Measurements from ENCODE around the gene C14orf119. TPM values are rescaled to one million over a fixed set of nuclear protein-coding genes. Genes with fewer than 3 reads are reported as not detected.

C14orf119 gene
- total RNA-seq, 1 experiment from 2014 or later, result 46.8 TPM

- TF ChIP-seq, protein P1, sequence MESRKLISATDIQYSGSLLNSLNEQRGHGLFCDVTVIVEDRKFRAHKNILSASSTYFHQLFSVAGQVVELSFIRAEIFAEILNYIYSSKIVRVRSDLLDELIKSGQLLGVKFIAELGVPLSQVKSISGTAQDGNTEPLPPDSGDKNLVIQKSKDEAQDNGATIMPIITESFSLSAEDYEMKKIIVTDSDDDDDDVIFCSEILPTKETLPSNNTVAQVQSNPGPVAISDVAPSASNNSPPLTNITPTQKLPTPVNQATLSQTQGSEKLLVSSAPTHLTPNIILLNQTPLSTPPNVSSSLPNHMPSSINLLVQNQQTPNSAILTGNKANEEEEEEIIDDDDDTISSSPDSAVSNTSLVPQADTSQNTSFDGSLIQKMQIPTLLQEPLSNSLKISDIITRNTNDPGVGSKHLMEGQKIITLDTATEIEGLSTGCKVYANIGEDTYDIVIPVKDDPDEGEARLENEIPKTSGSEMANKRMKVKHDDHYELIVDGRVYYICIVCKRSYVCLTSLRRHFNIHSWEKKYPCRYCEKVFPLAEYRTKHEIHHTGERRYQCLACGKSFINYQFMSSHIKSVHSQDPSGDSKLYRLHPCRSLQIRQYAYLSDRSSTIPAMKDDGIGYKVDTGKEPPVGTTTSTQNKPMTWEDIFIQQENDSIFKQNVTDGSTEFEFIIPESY (IDR thresholded peaks at IDR 0.05; ENCODE audit: extremely low read depth, insufficient replicate concordance, low read length), result no peak
- TF ChIP-seq, protein P2, sequence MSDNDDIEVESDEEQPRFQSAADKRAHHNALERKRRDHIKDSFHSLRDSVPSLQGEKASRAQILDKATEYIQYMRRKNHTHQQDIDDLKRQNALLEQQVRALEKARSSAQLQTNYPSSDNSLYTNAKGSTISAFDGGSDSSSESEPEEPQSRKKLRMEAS (IDR thresholded peaks at IDR 0.05), result no peak
- TF ChIP-seq EZH2phosphoT487 (IDR thresholded peaks at IDR 0.05; ENCODE audit: borderline replicate concordance), result no peak
Observed at GRCh38 chr14:23099212-23099861, 4.0 kb downstream of the C14orf119 start (continued).

- Histone ChIP-seq H3K27me3 (ENCODE audit: insufficient read depth, low read length) (no peaks in the 10 kb centered on the region; the same call in 1 of the 2 replicates), H3K79me2 (ENCODE audit: insufficient read depth, low read length) (peaks cover 29% of the 10 kb centered on the region), H3K36me3 (ENCODE audit: control insufficient read depth in 1 of 2, insufficient read depth in 2 of 2, low read length in 2 of 2) (peaks cover 11 to 13% of the 10 kb centered on the region in 2 experiments), H3K27ac (ENCODE audit: low read depth, low read length) (no peak overlapping the region), H4K20me1 (ENCODE audit: insufficient read depth) (no peaks in the 10 kb centered on the region), H3K9me3 (ENCODE audit: control insufficient read depth in 1 of 2, insufficient read depth in 1 of 2, low read depth in 1 of 2, low read length in 2 of 2) (no peaks in the 10 kb centered on the region), H3K4me2 (ENCODE audit: low read length) (no peak overlapping the region), H3K9me2 (ENCODE audit: insufficient read depth) (no peaks in the 10 kb centered on the region), H3K4me3 (replicated peaks in 1 of 2; ENCODE audit: low read depth in 1 of 2, low read length in 2 of 2) (no peak overlapping the region), H2AFZ (ENCODE audit: low read depth, low read length, poor library complexity, severe bottlenecking) (no peak overlapping the region), H3K9ac (ENCODE audit: low read length) (no peak overlapping the region), H3K4me1 (ENCODE audit: control insufficient read depth in 1 of 2, insufficient read depth in 2 of 2, low read length in 2 of 2) (peaks cover 2 to 3% of the 10 kb centered on the region in 2 experiments; a peak in 2 of 4 replicates)
- intact Hi-C loops (cut with micrococcal nuclease), result no loop called here
- ChIA-PET RAD21 (ENCODE audit: low non-redundant PET in 1 of 2, low total read pairs in 2 of 2, uncharacterized antibody in 2 of 2, unreplicated experiment in 2 of 2) (no interaction called here), POLR2A (no interaction called here), CTCF (interaction anchor here (1.8 to 1.9 kb wide), 2 partner anchors 19 to 33 kb away, joined by 4 to 7 read pairs; no protein-coding TSS in a partner anchor)
- DNase-seq (ENCODE audit: low read depth, low spot score), result no peak
- ATAC-seq, result peak; percentile 25; the same call in 1 of the 2 replicates
- BruUV-seq (replicated peaks), result no TSS peak
- TF ChIP-seq TCF7L2 (IDR thresholded peaks at IDR 0.05; ENCODE audit: borderline replicate concordance, extremely low read depth, insufficient read depth, insufficient read length) (no peak), RAD21 (IDR thresholded peaks at IDR 0.05; ENCODE audit: low read depth) (no peak), CTCF (IDR thresholded peaks at IDR 0.05 in 2 of 3, conservative IDR thresholded peaks at IDR 0.05 in 1 of 3; ENCODE audit: borderline replicate concordance in 1 of 3, insufficient read depth in 1 of 3, low read depth in 2 of 3, low read length in 2 of 3) (no peak), ZFX (IDR thresholded peaks at IDR 0.05) (no peak), CEBPB (IDR thresholded peaks at IDR 0.05; ENCODE audit: low read depth) (no peak), SIN3A (IDR thresholded peaks at IDR 0.05; ENCODE audit: low read depth) (no peak), YY1 (IDR thresholded peaks at IDR 0.05; ENCODE audit: extremely low read depth, insufficient replicate concordance, low read depth, low read length) (no peak), POLR2A (IDR thresholded peaks at IDR 0.05; ENCODE audit: borderline replicate concordance, extremely low read depth, insufficient read depth, insufficient read length) (no peak)
- TF ChIP-seq, protein P2 (IDR thresholded peaks at IDR 0.05), result no peak
Observed at GRCh38 chr14:23101213-23101970, 6.1 kb downstream of the C14orf119 start.

Data from HCT116 (cell line).